SK-N-SH treated with all-trans-retinoic acid at 6 μM for 48 hours (cell line): Measurements from ENCODE around the gene GALNT11.
"Not testable (repeated sequence)": the region's sequence is repeated elsewhere in the genome, so short reads cannot be mapped to it uniquely, and the experiment has no call there.

Source experiments
- ATAC-seq: fragments of 200-7000 bp; cut with Tn5 transposase; 3 replicates; pipeline ENCODE4 v1.9.1; 2020; ENCODE audit warnings: mild to moderate bottlenecking, moderate library complexity
- ARNTL ChIP-seq: fragments of 450-650 bp; formaldehyde crosslinking; IDR thresholded peaks from 2 replicates; pipeline ENCODE4 v1.5.0; 2020; ENCODE audit warnings: low read depth, mild to moderate bottlenecking, moderate library complexity, borderline replicate concordance
- BACH2 ChIP-seq: fragments of 250-450 bp; sonication (Bioruptor Pico); IDR thresholded peaks from 2 replicates; pipeline ENCODE4 v1.9.0; 2021; ENCODE audit warnings: mild to moderate bottlenecking, borderline replicate concordance
- CREB5 ChIP-seq: fragments of 250-450 bp; sonication (Bioruptor Pico); IDR thresholded peaks from 2 replicates; pipeline ENCODE4 v1.5.1; 2020; ENCODE audit warnings: low read depth, mild to moderate bottlenecking, moderate library complexity
- CSDC2 ChIP-seq: fragments of 250-450 bp; sonication (Bioruptor Pico); IDR thresholded peaks from 2 replicates; pipeline ENCODE4 v1.5.0; 2020; ENCODE audit warnings: mild to moderate bottlenecking, moderate library complexity
- GLIS3 ChIP-seq: fragments of 250-450 bp; sonication (Bioruptor Pico); IDR thresholded peaks from 2 replicates; pipeline ENCODE4 v1.5.0; 2020; ENCODE audit warnings: mild to moderate bottlenecking, moderate library complexity
- ISL1 ChIP-seq: fragments of 250-450 bp; sonication (Bioruptor Pico); IDR thresholded peaks from 2 replicates; pipeline ENCODE4 v2.1.2; 2022; ENCODE audit warnings: mild to moderate bottlenecking, moderate library complexity
- OSR1 ChIP-seq: fragments of 250-450 bp; sonication (Bioruptor Pico); IDR thresholded peaks from 2 replicates; pipeline ENCODE4 v1.8.0; 2022; ENCODE audit warnings: moderate library complexity, mild to moderate bottlenecking, inconsistent platforms
- POU6F1 ChIP-seq: fragments of 250-450 bp; sonication (Bioruptor Pico); IDR thresholded peaks from 2 replicates; pipeline ENCODE4 v1.8.0; 2021; ENCODE audit warnings: low read depth, mild to moderate bottlenecking, moderate library complexity, borderline replicate concordance
- PPARA ChIP-seq: fragments of 250-450 bp; sonication (Bioruptor Pico); IDR thresholded peaks from 2 replicates; pipeline ENCODE4 v1.5.0; 2020; ENCODE audit warnings: mild to moderate bottlenecking, borderline replicate concordance
- RARB ChIP-seq: fragments of 250-450 bp; sonication (Bioruptor Pico); IDR thresholded peaks from 2 replicates; pipeline ENCODE4 v1.8.0; 2021; ENCODE audit warnings: mild to moderate bottlenecking, moderate library complexity
- SNAI2 ChIP-seq: fragments of 250-450 bp; sonication (Bioruptor Pico); IDR thresholded peaks from 2 replicates; pipeline ENCODE4 v1.5.0; 2020; ENCODE audit warnings: mild to moderate bottlenecking, moderate library complexity
- TCF4 ChIP-seq: fragments of 250-450 bp; sonication (Bioruptor Pico); IDR thresholded peaks from 2 replicates; pipeline ENCODE4 v1.8.0; 2021; ENCODE audit warnings: mild to moderate bottlenecking, moderate library complexity, borderline replicate concordance
- TOX ChIP-seq: fragments of 250-450 bp; sonication (Bioruptor Pico); IDR thresholded peaks from 2 replicates; pipeline ENCODE4 v1.8.0; 2021; ENCODE audit warnings: mild to moderate bottlenecking, moderate library complexity, borderline replicate concordance
- TSHZ2 ChIP-seq: fragments of 250-450 bp; sonication (Bioruptor Pico); IDR thresholded peaks from 2 replicates; pipeline ENCODE4 v1.5.0; 2020; ENCODE audit warnings: mild to moderate bottlenecking, moderate library complexity
- ZFP3 ChIP-seq: fragments of 250-450 bp; sonication (Bioruptor Pico); IDR thresholded peaks from 2 replicates; pipeline ENCODE4 v1.5.0; 2020; ENCODE audit warnings: mild to moderate bottlenecking, moderate library complexity
- ZFP30 ChIP-seq: fragments of 450-650 bp; formaldehyde crosslinking; IDR thresholded peaks from 2 replicates; pipeline ENCODE4 v1.5.0; 2022; ENCODE audit warnings: mild to moderate bottlenecking, moderate library complexity
- ZNF565 ChIP-seq: fragments of 450-650 bp; formaldehyde crosslinking; conservative IDR thresholded peaks from 2 replicates; pipeline ENCODE4 v1.5.0; 2020; ENCODE audit warnings: low read depth, mild to moderate bottlenecking, moderate library complexity
- ZNF70 ChIP-seq: fragments of 450-650 bp; formaldehyde crosslinking; IDR thresholded peaks from 2 replicates; pipeline ENCODE4 v1.5.0; 2020; ENCODE audit warnings: mild to moderate bottlenecking, moderate library complexity
- ZNF8 ChIP-seq: fragments of 450-650 bp; formaldehyde crosslinking; IDR thresholded peaks from 2 replicates; pipeline ENCODE4 v1.5.0; 2020; ENCODE audit warnings: mild to moderate bottlenecking, moderate library complexity

GALNT11 gene

GRCh38 chr7:152035817-152036216, 10.3 kb downstream of the GALNT11 start:
- no peak for ATAC-seq
- TF ChIP-seq TSHZ2 (CRISPR knock-in tag), result no peak
- TF ChIP-seq BACH2 (CRISPR knock-in tag), result no peak
- TF ChIP-seq RARB, result no peak
- TF ChIP-seq PPARA (CRISPR knock-in tag), result no peak
- no peak for TF ChIP-seq ISL1 (CRISPR knock-in tag)
- TF ChIP-seq CREB5 (CRISPR knock-in tag), result no peak
- no peak for TF ChIP-seq TCF4 (CRISPR knock-in tag)
- no peak for TF ChIP-seq CSDC2 (CRISPR knock-in tag)
- TF ChIP-seq ZNF70 (CRISPR knock-in tag), result no peak
- no peak for TF ChIP-seq ZNF565
- no peak for TF ChIP-seq TOX (CRISPR knock-in tag)
- no peak for TF ChIP-seq POU6F1 (CRISPR knock-in tag)
- no peak for TF ChIP-seq OSR1
- TF ChIP-seq GLIS3, result no peak

GRCh38 chr7:152038410-152038809, 12.9 kb downstream of the GALNT11 start:
- ATAC-seq, result not testable (repeated sequence)

GRCh38 chr7:152043086-152043485, 17.6 kb downstream of the GALNT11 start:
- not testable (repeated sequence) for ATAC-seq

GRCh38 chr7:152044909-152045308, 19.4 kb downstream of the GALNT11 start:
- not testable (repeated sequence) for ATAC-seq

- ATAC-seq, result no peak
- TF ChIP-seq BACH2 (CRISPR knock-in tag) (no peak), TOX (CRISPR knock-in tag) (no peak), SNAI2 (CRISPR knock-in tag) (no peak), ZFP3 (CRISPR knock-in tag) (no peak), ZFP30 (CRISPR knock-in tag) (no peak), ARNTL (no peak), OSR1 (no peak), ZNF565 (no peak), ZNF70 (CRISPR knock-in tag) (no peak), ZNF8 (CRISPR knock-in tag) (no peak), TSHZ2 (CRISPR knock-in tag) (no peak)
Measured at GRCh38 chr7:152046531-152046930, 21.1 kb downstream of the GALNT11 start.
